IMR-90 (cell line): Measurements from ENCODE around the gene SEL1L. TPM values are rescaled to one million over a fixed set of nuclear protein-coding genes. Genes with fewer than 3 reads are reported as not detected.

Experiments used
- ATAC-seq: fragments of 200-7000 bp; cut with Tn5 transposase; 2 replicates; pipeline ENCODE4 v1.9.1; 2020; ENCODE audit warnings: low read depth, mild to moderate bottlenecking, moderate library complexity
- BruUV-seq: library from RNA; stranded (reverse); fragments of 400-500 nt; replicated peaks from 2 replicates; lab custom pipeline; 2021; lab: Mats Ljungman, UMichigan
- CTCF ChIA-PET: fragments of 300-600 bp; formaldehyde crosslinking; extraction: SDS; loops from one replicate; lab custom pipeline; 2021; ENCODE audit warnings: antibody characterized with exemption; lab: Yijun Ruan, JAX
- POLR2A ChIA-PET: fragments of 300-600 bp; sonication (Branson Sonifier 250); formaldehyde crosslinking; loops from one replicate; lab custom pipeline; 2022; ENCODE audit warnings: antibody characterized with exemption; ENCODE audit not compliant: unreplicated experiment; lab: Charles Lee
- DNase-seq: peaks from one replicate; pipeline ENCODE4 v3.0.0; 2013
- H2AFZ ChIP-seq: replicated peaks from 2 replicates; pipeline ENCODE3; 2013; ENCODE audit warnings: low read length, mild to moderate bottlenecking; ENCODE audit not compliant: poor library complexity
- H2AK5ac ChIP-seq: 2 replicates; pipeline ENCODE4 v1.6.1; 2013; ENCODE audit warnings: low read depth, low read length, inconsistent platforms
- H2AK9ac ChIP-seq: replicated peaks from 2 replicates; pipeline ENCODE3; 2013; ENCODE audit warnings: mild to moderate bottlenecking, low read depth, low read length, moderate library complexity; ENCODE audit not compliant: poor library complexity
- H2BK120ac ChIP-seq: 2 replicates; pipeline ENCODE4 v1.6.1; 2013; ENCODE audit warnings: low read depth, low read length, inconsistent platforms
- H2BK15ac ChIP-seq: 3 replicates; pipeline ENCODE4 v1.6.1; 2013; ENCODE audit warnings: low read depth, low read length, inconsistent platforms
- H2BK20ac ChIP-seq: 2 replicates; pipeline ENCODE4 v1.6.1; 2013; ENCODE audit warnings: low read depth, mild to moderate bottlenecking, inconsistent platforms, low read length, moderate library complexity
- H2BK5ac ChIP-seq: 2 replicates; pipeline ENCODE4 v1.6.1; 2013; ENCODE audit warnings: mild to moderate bottlenecking, low read depth, low read length, inconsistent platforms; ENCODE audit not compliant: poor library complexity, severe bottlenecking
- H3K14ac ChIP-seq: replicated peaks from 2 replicates; pipeline ENCODE4 v1.6.1; 2013; ENCODE audit warnings: low read depth, low read length, inconsistent platforms
- H3K18ac ChIP-seq: 2 replicates; pipeline ENCODE4 v1.6.1; 2013; ENCODE audit warnings: low read depth, low read length, control low read depth
- H3K23ac ChIP-seq: 2 replicates; pipeline ENCODE4 v1.6.1; 2013; ENCODE audit warnings: low read depth, low read length, inconsistent platforms
- H3K27ac ChIP-seq: 2 replicates; pipeline ENCODE4 v1.5.1; 2013; ENCODE audit warnings: mild to moderate bottlenecking, control low read depth, low read length; ENCODE audit not compliant: insufficient read depth
- H3K27me3 ChIP-seq: 2 replicates; pipeline ENCODE4 v1.6.1; 2013; ENCODE audit warnings: low read length; ENCODE audit not compliant: control insufficient read depth, insufficient read depth
- H3K36me3 ChIP-seq: 2 replicates; pipeline ENCODE4 v1.6.1; 2013; ENCODE audit warnings: low read length, mixed read lengths; ENCODE audit not compliant: control insufficient read depth, insufficient read depth
- H3K4ac ChIP-seq: 2 replicates; pipeline ENCODE4 v1.6.1; 2013; ENCODE audit warnings: low read depth, low read length, inconsistent platforms
- H3K4me1 ChIP-seq: 2 replicates; pipeline ENCODE4 v1.6.1; 2013; ENCODE audit warnings: low read length, mixed read lengths; ENCODE audit not compliant: control insufficient read depth, insufficient read depth
- H3K4me2 ChIP-seq: 2 replicates; pipeline ENCODE4 v1.6.1; 2013; ENCODE audit warnings: low read depth, mild to moderate bottlenecking, control low read depth, low read length, moderate library complexity
- H3K4me3 ChIP-seq: 2 replicates; pipeline ENCODE4 v1.5.1; 2013; ENCODE audit warnings: low read depth, mild to moderate bottlenecking, control low read depth, low read length, moderate library complexity; ENCODE audit not compliant: insufficient read depth
- H3K56ac ChIP-seq: 2 replicates; pipeline ENCODE4 v1.6.1; 2013; ENCODE audit warnings: low read length, inconsistent platforms; ENCODE audit not compliant: insufficient read depth; ENCODE audit errors: extremely low read depth
- H3K79me1 ChIP-seq, 2 experiments: 2 replicates each; pipeline ENCODE4 v1.6.1; 2013; ENCODE audit warnings: low read length in 2 of 2, inconsistent platforms in 1 of 2, low read depth in 1 of 2
- H3K9ac ChIP-seq: 2 replicates; pipeline ENCODE4 v1.6.1; 2013; ENCODE audit warnings: low read depth, low read length, control low read depth
- H3K9me1 ChIP-seq: 2 replicates; pipeline ENCODE4 v1.6.1; 2013; ENCODE audit warnings: low read length, inconsistent platforms; ENCODE audit not compliant: insufficient read depth
- H3K9me3 ChIP-seq: 2 replicates; pipeline ENCODE4 v1.6.1; 2013; ENCODE audit warnings: low read length; ENCODE audit not compliant: control insufficient read depth, insufficient read depth
- H4K20me1 ChIP-seq: 2 replicates; pipeline ENCODE4 v1.6.1; 2013; ENCODE audit warnings: low read length, inconsistent platforms; ENCODE audit not compliant: insufficient read depth
- H4K5ac ChIP-seq: 2 replicates; pipeline ENCODE4 v1.6.1; 2013; ENCODE audit warnings: mild to moderate bottlenecking, low read depth, low read length, control low read depth
- H4K8ac ChIP-seq, 2 experiments: 2 replicates each; pipeline ENCODE4 v1.6.1; 2013; ENCODE audit warnings: low read depth in 2 of 2, low read length in 2 of 2, control low read depth in 1 of 2, inconsistent platforms in 1 of 2
- H4K91ac ChIP-seq: 2 replicates; pipeline ENCODE4 v1.6.1; 2013; ENCODE audit warnings: low read depth, low read length, inconsistent platforms; ENCODE audit not compliant: insufficient read depth
- BHLHE40 ChIP-seq: fragments of 150-350 bp; IDR thresholded peaks from 2 replicates; pipeline ENCODE4 v1.6.1; 2016; ENCODE audit warnings: mild to moderate bottlenecking, low read depth, low read length
- CEBPB ChIP-seq: IDR thresholded peaks from 2 replicates; pipeline ENCODE4 v1.6.1; 2012; ENCODE audit warnings: low read depth, low read length, improper control_type of control experiment
- CHD1 ChIP-seq: IDR thresholded peaks from 2 replicates; pipeline ENCODE4 v1.6.1; 2012; ENCODE audit warnings: low read depth, low read length, improper control_type of control experiment
- CTCF ChIP-seq: conservative IDR thresholded peaks from 2 replicates; pipeline ENCODE4 v1.5.1; 2012; ENCODE audit warnings: mild to moderate bottlenecking, low read depth, low read length, improper control_type of control experiment
- FOS ChIP-seq: fragments of 150-350 bp; IDR thresholded peaks from 2 replicates; pipeline ENCODE4 v1.6.1; 2016; ENCODE audit warnings: low read depth, low read length
- MAFK ChIP-seq: IDR thresholded peaks from 2 replicates; pipeline ENCODE4 v1.6.1; 2012; ENCODE audit warnings: low read depth, low read length, improper control_type of control experiment
- MAZ ChIP-seq: IDR thresholded peaks from 2 replicates; pipeline ENCODE4 v1.6.1; 2012; ENCODE audit warnings: low read depth, mild to moderate bottlenecking, low read length, improper control_type of control experiment, moderate library complexity, borderline replicate concordance
- MXI1 ChIP-seq: IDR thresholded peaks from 2 replicates; pipeline ENCODE4 v1.6.1; 2012; ENCODE audit warnings: low read depth, mild to moderate bottlenecking, low read length, moderate library complexity, borderline replicate concordance
- NFE2L2 ChIP-seq: fragments of 150-350 bp; IDR thresholded peaks from 2 replicates; pipeline ENCODE4 v1.6.1; 2016; ENCODE audit warnings: low read depth, mild to moderate bottlenecking, low read length
- POLR2A ChIP-seq: IDR thresholded peaks from 2 replicates; pipeline ENCODE4 v1.6.1; 2012; ENCODE audit warnings: mild to moderate bottlenecking, low read depth, low read length
- RAD21 ChIP-seq: IDR thresholded peaks from 2 replicates; pipeline ENCODE4 v1.6.1; 2012; ENCODE audit warnings: low read length, improper control_type of control experiment
- RCOR1 ChIP-seq: IDR thresholded peaks from 2 replicates; pipeline ENCODE4 v1.6.1; 2012; ENCODE audit warnings: mild to moderate bottlenecking, low read length, improper control_type of control experiment; ENCODE audit not compliant: insufficient replicate concordance
- RFX5 ChIP-seq: IDR thresholded peaks from 2 replicates; pipeline ENCODE4 v1.8.0; 2012; ENCODE audit warnings: low read depth, mild to moderate bottlenecking, low read length, moderate library complexity
- SMC3 ChIP-seq: fragments of 150-350 bp; IDR thresholded peaks from 2 replicates; pipeline ENCODE4 v1.6.1; 2016; ENCODE audit warnings: low read depth, mild to moderate bottlenecking, antibody characterized with exemption, low read length, moderate library complexity
- WGBS, 2 experiments: methylation state at CpG; one replicate each; pipeline versions ENCODE4 v1.1.5 to v1.1.7; 2013; ENCODE audit warnings: missing lambda C conversion rate in 2 of 2; ENCODE audit not compliant: insufficient read length in 1 of 2; ENCODE audit errors: extremely low coverage in 2 of 2; 5-methylcytosine and 5-hydroxymethylcytosine counted together
- dilution Hi-C: fragments of 300-500 bp; cut with HindIII; formaldehyde crosslinking; loops from one replicate; pipeline ENCODE4 v1.14.3; 2018; ENCODE audit warnings: low sequenced_read_pairs; ENCODE audit not compliant: unreplicated experiment
- in situ Hi-C: fragments of 300-500 bp; cut with MboI; formaldehyde crosslinking; loops from 3 replicates; pipeline ENCODE4 v1.14.3; 2019; ENCODE audit warnings: low sequenced_read_pairs, inconsistent platforms, mixed read lengths
- intact Hi-C: fragments of 100-400 bp; cut with micrococcal nuclease; formaldehyde crosslinking; loops from 2 replicates; pipeline ENCODE4 v1.10.0; 2022
- polyA plus RNA-seq, 3 experiments: library from polyadenylated mRNA; depleted of rRNA; stranded (reverse); fragments of >200 nt; gene quantifications; 2 replicates each; pipeline ENCODE4 v1.2.3, GENCODE V29; 2012; ENCODE audit warnings: low replicate concordance in 1 of 3
- total RNA-seq: library from RNA; depleted of rRNA; stranded (reverse); fragments of >200 nt; gene quantifications from 2 replicates; pipeline ENCODE4 v1.2.3, GENCODE V29; 2012
- TF ChIP-seq, protein P1 (sequence below): fragments of 150-350 bp; IDR thresholded peaks from 2 replicates; pipeline ENCODE4 v1.6.1; 2017; ENCODE audit warnings: mild to moderate bottlenecking, antibody characterized with exemption, low read length, low read depth
- TF ChIP-seq, protein P2 (sequence below): fragments of 150-350 bp; IDR thresholded peaks from 2 replicates; pipeline ENCODE4 v1.6.1; 2016; ENCODE audit warnings: low read depth, mild to moderate bottlenecking, low read length, moderate library complexity, borderline replicate concordance

SEL1L gene
- total and polyA plus RNA-seq, 2 of the 4 experiments (the other 2 are of a cell fraction), result 21.0 to 62.4 TPM

DNA sequence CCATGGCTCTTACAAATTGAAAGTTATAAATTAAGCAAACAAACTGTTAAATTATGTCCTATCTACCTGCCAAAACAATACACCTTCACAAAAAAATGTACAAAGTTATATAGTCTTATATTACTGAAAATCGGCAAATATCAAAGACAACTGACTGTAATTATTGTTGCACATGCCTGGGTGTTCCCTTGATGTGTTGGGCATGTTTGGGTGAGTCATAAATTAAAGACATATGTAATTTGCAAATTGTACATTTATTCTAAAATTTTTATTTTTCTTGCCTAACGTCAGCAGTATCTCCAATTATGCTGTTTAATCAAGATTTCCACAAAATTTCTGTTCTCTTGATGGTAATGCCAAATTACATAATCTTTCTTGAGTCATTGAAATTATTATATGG lies 22.0 kb upstream of the SEL1L start:
- H3K79me1 ChIP-seq, result no peaks in the 10 kb centered on the region
- no peaks in the 10 kb centered on the region for H3K9me1 ChIP-seq
- no peaks in the 10 kb centered on the region for H3K36me3 ChIP-seq
- no peak overlapping the region for H2BK120ac ChIP-seq
- ChIA-PET CTCF (no interaction called here), POLR2A (no interaction called here)
- no peaks in the 10 kb centered on the region for H3K9me3 ChIP-seq
- no peak overlapping the region for H4K8ac ChIP-seq
- H4K5ac ChIP-seq, result no peak overlapping the region
- H2BK15ac ChIP-seq, result no peak overlapping the region
- no peaks in the 10 kb centered on the region for H3K4me1 ChIP-seq
- H3K14ac ChIP-seq, result no peak overlapping the region
- H3K18ac ChIP-seq, result no peak overlapping the region
- WGBS, 2 experiments, result no CpG with 5 or more reads among the region's 2 CpGs
- no peak overlapping the region for H2BK5ac ChIP-seq
- no peak overlapping the region for H2AK9ac ChIP-seq
- H4K20me1 ChIP-seq, result no peaks in the 10 kb centered on the region
- no peak overlapping the region for H2BK20ac ChIP-seq
- ATAC-seq (no peak), DNase-seq (no peak)
- in situ Hi-C loops (no loop called here), dilution Hi-C loops (no loop called here), intact Hi-C loops (no loop called here)
- no peaks in the 10 kb centered on the region for H3K27me3 ChIP-seq
- TF ChIP-seq SMC3 (no peak), CEBPB (no peak), BHLHE40 (no peak), POLR2A (no peak), NFE2L2 (no peak), RFX5 (no peak), CTCF (no peak), RCOR1 (no peak), RAD21 (no peak), FOS (no peak), MAZ (no peak), MXI1 (no peak), CHD1 (no peak), MAFK (no peak)
- TF ChIP-seq, protein P1, sequence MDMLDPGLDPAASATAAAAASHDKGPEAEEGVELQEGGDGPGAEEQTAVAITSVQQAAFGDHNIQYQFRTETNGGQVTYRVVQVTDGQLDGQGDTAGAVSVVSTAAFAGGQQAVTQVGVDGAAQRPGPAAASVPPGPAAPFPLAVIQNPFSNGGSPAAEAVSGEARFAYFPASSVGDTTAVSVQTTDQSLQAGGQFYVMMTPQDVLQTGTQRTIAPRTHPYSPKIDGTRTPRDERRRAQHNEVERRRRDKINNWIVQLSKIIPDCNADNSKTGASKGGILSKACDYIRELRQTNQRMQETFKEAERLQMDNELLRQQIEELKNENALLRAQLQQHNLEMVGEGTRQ, result no peak
- TF ChIP-seq, protein P2, sequence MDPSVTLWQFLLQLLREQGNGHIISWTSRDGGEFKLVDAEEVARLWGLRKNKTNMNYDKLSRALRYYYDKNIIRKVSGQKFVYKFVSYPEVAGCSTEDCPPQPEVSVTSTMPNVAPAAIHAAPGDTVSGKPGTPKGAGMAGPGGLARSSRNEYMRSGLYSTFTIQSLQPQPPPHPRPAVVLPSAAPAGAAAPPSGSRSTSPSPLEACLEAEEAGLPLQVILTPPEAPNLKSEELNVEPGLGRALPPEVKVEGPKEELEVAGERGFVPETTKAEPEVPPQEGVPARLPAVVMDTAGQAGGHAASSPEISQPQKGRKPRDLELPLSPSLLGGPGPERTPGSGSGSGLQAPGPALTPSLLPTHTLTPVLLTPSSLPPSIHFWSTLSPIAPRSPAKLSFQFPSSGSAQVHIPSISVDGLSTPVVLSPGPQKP, result no peak
- H2AK5ac ChIP-seq, result no peak overlapping the region
- no peak overlapping the region for H3K27ac ChIP-seq
- no peak overlapping the region for H3K23ac ChIP-seq
- BruUV-seq, result no TSS peak
- no peak overlapping the region for H3K4ac ChIP-seq
- no peak overlapping the region for H3K4me2 ChIP-seq
- H3K9ac ChIP-seq, result no peak overlapping the region
- H2AFZ ChIP-seq, result no peak overlapping the region
- no peak overlapping the region for H4K91ac ChIP-seq
- no peak overlapping the region for H3K4me3 ChIP-seq
- no peak overlapping the region for H3K56ac ChIP-seq
